HepG2 (cell line): ENCODE measurements around the gene TTC24. TPM values are rescaled to one million over a fixed set of nuclear protein-coding genes. Genes with fewer than 3 reads are reported as not detected.

Experiments
- ATRX ChIP-seq: sonication (generic); formaldehyde crosslinking; IDR thresholded peaks from 2 replicates; pipeline ENCODE4 v1.4.0; 2020; ENCODE audit warnings: missing genetic modification reagents, borderline replicate concordance
- DR1 ChIP-seq: sonication (generic); formaldehyde crosslinking; IDR thresholded peaks from 2 replicates; pipeline ENCODE4 v1.8.0; 2021; ENCODE audit warnings: mild to moderate bottlenecking, missing genetic modification reagents, inconsistent platforms
- GABPB1 ChIP-seq: IDR thresholded peaks from 2 replicates; pipeline ENCODE4 v1.6.1; 2016; ENCODE audit warnings: mild to moderate bottlenecking, missing genetic modification reagents, moderate library complexity, missing compliant biosample characterization
- HOXA5 ChIP-seq: sonication (generic); formaldehyde crosslinking; IDR thresholded peaks from 2 replicates; pipeline ENCODE4 v1.4.0; 2020; ENCODE audit warnings: missing genetic modification reagents
- KDM5B ChIP-seq: sonication (generic); formaldehyde crosslinking; IDR thresholded peaks from 2 replicates; pipeline ENCODE4 v1.4.0; 2020; ENCODE audit warnings: missing genetic modification reagents, mild to moderate bottlenecking, borderline replicate concordance
- THAP11 ChIP-seq: IDR thresholded peaks from 2 replicates; pipeline ENCODE4 v1.6.1; 2016; ENCODE audit warnings: missing biosample characterization, missing genetic modification reagents
- ZKSCAN1 ChIP-seq: fragments of 150-350 bp; IDR thresholded peaks from 2 replicates; pipeline ENCODE4 v1.6.1; 2014; ENCODE audit warnings: low read length
- ZNF337 ChIP-seq: sonication (generic); formaldehyde crosslinking; IDR thresholded peaks from 2 replicates; pipeline ENCODE4 v1.5.1; 2020; ENCODE audit warnings: missing genetic modification reagents, low read depth, mild to moderate bottlenecking, borderline replicate concordance
- ZNF501 ChIP-seq: sonication (generic); formaldehyde crosslinking; IDR thresholded peaks from 2 replicates; pipeline ENCODE4 v1.5.1; 2020; ENCODE audit warnings: mild to moderate bottlenecking, moderate library complexity, missing genetic modification reagents
- ZNF687 ChIP-seq: sonication (generic); formaldehyde crosslinking; IDR thresholded peaks from 2 replicates; pipeline ENCODE4 v1.5.1; 2020; ENCODE audit warnings: mild to moderate bottlenecking, missing genetic modification reagents, moderate library complexity
- ZNF704 ChIP-seq: sonication (generic); formaldehyde crosslinking; IDR thresholded peaks from 2 replicates; pipeline ENCODE4 v1.8.1; 2023; ENCODE audit warnings: mild to moderate bottlenecking, inconsistent platforms, moderate library complexity, missing genetic modification reagents, borderline replicate concordance
- polyA plus RNA-seq, 8 experiments: library from polyadenylated mRNA; depleted of rRNA in 3 of 8; stranded (reverse) in 7 of 8; unstranded in 1 of 8; fragments of >200 nt; fragmentation: Illumina TruSeq in 4 of 8; extraction: Trizol in 4 of 8; gene quantifications; 2 replicates each; pipeline versions ENCODE4 v1.2.1 to v1.2.3, GENCODE V29; 2011 to 2016; ENCODE audit warnings: low read depth in 4 of 8, missing spikeins in 1 of 8, mixed read lengths in 1 of 8; ENCODE audit not compliant: insufficient read depth in 1 of 8
- total RNA-seq, 5 experiments: library from RNA; depleted of rRNA; stranded (reverse); fragments of >200 nt; fragmentation: Illumina TruSeq; extraction: Trizol; gene quantifications; 2 replicates each; pipeline ENCODE4 v1.2.3, GENCODE V29; 2016; ENCODE audit warnings: low read depth in 1 of 5
- TF ChIP-seq, protein P1 (sequence below): sonication (generic); formaldehyde crosslinking; IDR thresholded peaks from 2 replicates; pipeline ENCODE4 v1.4.0; 2020; ENCODE audit warnings: missing genetic modification reagents
- TF ChIP-seq, protein P2 (sequence below): sonication (generic); formaldehyde crosslinking; IDR thresholded peaks from 2 replicates; pipeline ENCODE4 v1.9.0; 2021; ENCODE audit warnings: mild to moderate bottlenecking, missing genetic modification reagents

TTC24 gene
- total and polyA plus RNA-seq, 2 of the 13 experiments (the other 11 are each of a cell fraction or from before 2014, with no cell fraction given), result 0.13 to 0.18 TPM

- TF ChIP-seq KDM5B, result 0 out of 2 replicates have a peak, but pooled peaks have one; percentile 14
- TF ChIP-seq, protein P1, sequence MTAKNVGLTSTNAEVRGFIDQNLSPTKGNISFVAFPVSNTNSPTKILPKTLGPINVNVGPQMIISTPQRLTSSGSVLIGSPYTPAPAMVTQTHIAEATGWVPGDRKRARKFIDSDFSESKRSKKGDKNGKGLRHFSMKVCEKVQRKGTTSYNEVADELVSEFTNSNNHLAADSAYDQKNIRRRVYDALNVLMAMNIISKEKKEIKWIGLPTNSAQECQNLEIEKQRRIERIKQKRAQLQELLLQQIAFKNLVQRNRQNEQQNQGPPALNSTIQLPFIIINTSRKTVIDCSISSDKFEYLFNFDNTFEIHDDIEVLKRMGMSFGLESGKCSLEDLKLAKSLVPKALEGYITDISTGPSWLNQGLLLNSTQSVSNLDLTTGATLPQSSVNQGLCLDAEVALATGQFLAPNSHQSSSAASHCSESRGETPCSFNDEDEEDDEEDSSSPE (CRISPR knock-in tag), result no peak
- TF ChIP-seq GABPB1, result peak; percentile 5; the same call in 1 of the 2 replicates
- TF ChIP-seq, protein P2, sequence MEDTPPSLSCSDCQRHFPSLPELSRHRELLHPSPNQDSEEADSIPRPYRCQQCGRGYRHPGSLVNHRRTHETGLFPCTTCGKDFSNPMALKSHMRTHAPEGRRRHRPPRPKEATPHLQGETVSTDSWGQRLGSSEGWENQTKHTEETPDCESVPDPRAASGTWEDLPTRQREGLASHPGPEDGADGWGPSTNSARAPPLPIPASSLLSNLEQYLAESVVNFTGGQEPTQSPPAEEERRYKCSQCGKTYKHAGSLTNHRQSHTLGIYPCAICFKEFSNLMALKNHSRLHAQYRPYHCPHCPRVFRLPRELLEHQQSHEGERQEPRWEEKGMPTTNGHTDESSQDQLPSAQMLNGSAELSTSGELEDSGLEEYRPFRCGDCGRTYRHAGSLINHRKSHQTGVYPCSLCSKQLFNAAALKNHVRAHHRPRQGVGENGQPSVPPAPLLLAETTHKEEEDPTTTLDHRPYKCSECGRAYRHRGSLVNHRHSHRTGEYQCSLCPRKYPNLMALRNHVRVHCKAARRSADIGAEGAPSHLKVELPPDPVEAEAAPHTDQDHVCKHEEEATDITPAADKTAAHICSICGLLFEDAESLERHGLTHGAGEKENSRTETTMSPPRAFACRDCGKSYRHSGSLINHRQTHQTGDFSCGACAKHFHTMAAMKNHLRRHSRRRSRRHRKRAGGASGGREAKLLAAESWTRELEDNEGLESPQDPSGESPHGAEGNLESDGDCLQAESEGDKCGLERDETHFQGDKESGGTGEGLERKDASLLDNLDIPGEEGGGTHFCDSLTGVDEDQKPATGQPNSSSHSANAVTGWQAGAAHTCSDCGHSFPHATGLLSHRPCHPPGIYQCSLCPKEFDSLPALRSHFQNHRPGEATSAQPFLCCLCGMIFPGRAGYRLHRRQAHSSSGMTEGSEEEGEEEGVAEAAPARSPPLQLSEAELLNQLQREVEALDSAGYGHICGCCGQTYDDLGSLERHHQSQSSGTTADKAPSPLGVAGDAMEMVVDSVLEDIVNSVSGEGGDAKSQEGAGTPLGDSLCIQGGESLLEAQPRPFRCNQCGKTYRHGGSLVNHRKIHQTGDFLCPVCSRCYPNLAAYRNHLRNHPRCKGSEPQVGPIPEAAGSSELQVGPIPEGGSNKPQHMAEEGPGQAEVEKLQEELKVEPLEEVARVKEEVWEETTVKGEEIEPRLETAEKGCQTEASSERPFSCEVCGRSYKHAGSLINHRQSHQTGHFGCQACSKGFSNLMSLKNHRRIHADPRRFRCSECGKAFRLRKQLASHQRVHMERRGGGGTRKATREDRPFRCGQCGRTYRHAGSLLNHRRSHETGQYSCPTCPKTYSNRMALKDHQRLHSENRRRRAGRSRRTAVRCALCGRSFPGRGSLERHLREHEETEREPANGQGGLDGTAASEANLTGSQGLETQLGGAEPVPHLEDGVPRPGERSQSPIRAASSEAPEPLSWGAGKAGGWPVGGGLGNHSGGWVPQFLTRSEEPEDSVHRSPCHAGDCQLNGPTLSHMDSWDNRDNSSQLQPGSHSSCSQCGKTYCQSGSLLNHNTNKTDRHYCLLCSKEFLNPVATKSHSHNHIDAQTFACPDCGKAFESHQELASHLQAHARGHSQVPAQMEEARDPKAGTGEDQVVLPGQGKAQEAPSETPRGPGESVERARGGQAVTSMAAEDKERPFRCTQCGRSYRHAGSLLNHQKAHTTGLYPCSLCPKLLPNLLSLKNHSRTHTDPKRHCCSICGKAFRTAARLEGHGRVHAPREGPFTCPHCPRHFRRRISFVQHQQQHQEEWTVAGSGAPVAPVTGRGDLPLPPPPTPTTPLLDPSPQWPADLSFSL (CRISPR knock-in tag), result no peak
- no peak for TF ChIP-seq ATRX (CRISPR knock-in tag)
- peak; percentile 5; the same call in 1 of the 2 replicates for TF ChIP-seq DR1 (CRISPR knock-in tag)
- TF ChIP-seq HOXA5, result 0 out of 2 replicates have a peak, but pooled peaks have one; percentile 23
- 0 out of 2 replicates have a peak, but pooled peaks have one; percentile 52 for TF ChIP-seq ZKSCAN1
- 0 out of 2 replicates have a peak, but pooled peaks have one; percentile 9 for TF ChIP-seq ZNF704 (CRISPR knock-in tag)
- TF ChIP-seq THAP11 (CRISPR knock-in tag), result peak; percentile 38
- no peak for TF ChIP-seq ZNF337
- peak; percentile 33; the same call in 1 of the 2 replicates for TF ChIP-seq ZNF501 (CRISPR knock-in tag)
- peak; percentile 16 for TF ChIP-seq ZNF687
Observed at GRCh38 chr1:156572663-156573018, 6.9 kb upstream of the TTC24 start (continued).
